Myocyte (in vitro differentiated cells): ENCODE data around the gene CHCHD5. TPM values are rescaled to one million over a fixed set of nuclear protein-coding genes. Genes with fewer than 3 reads are reported as not detected.

Experiments
- DNase-seq: peaks from one replicate; pipeline ENCODE4 v3.0.0-alpha.2; 2012; ENCODE audit warnings: low read depth
- total RNA-seq: library from RNA; depleted of rRNA; stranded (reverse); fragments of >200 nt; gene quantifications from 2 replicates; pipeline ENCODE4 v1.2.3, GENCODE V29; 2014

Gene CHCHD5
- total RNA-seq, 1 donor from 2014 or later = 21.6 TPM

DNA sequence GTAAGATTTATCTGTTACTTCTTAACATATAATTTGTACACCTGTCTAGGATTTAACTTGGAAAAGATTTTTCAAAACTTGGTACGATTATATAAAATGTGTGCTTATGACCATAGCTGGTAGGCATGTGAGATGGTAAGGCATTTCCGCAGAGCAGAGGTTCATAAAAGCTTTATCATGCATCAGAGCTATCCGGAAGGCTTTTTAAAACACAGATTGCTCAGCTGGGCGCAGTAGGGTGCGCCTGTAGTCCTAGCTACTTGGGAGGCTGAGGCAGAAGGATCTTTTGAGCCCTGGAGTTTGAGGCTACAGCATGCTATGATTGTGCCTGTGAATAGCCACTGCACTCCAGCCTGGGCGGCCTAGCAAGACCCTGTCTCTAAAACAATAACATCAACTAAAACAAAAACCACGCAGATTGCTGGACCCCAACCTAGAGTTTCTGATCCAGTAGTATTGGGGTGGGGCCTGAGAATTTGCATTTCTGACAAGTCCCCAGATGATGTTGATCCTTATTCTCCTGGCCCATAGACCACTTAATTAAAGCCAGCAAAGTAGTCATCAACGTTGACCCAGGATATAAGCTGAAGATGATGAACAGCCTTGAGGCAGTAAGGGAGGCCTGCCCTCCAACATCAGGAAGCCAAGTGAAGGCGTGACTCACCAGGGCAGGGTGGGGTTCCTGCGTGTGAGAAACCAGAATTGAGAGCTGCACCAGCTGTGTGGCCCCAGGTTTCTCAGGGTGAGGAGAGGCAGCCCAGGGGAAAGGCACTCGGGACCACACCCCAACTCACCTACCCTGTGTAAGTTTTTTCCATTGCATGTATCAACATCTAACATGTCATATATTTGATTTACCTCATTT lies 39.7 kb downstream of the CHCHD5 start:
- DNase-seq = peak; percentile 49

GRCh38 chr2:112625474-112626114 lies 41.2 kb downstream of the CHCHD5 start:
- no peak for DNase-seq

- peak; percentile 88 for DNase-seq
Observed at GRCh38 chr2:112626604-112627059, 42.2 kb downstream of the CHCHD5 start.

- peak; percentile 73 for DNase-seq
Observed at GRCh38 chr2:112627060-112628040, 42.9 kb downstream of the CHCHD5 start.

DNA sequence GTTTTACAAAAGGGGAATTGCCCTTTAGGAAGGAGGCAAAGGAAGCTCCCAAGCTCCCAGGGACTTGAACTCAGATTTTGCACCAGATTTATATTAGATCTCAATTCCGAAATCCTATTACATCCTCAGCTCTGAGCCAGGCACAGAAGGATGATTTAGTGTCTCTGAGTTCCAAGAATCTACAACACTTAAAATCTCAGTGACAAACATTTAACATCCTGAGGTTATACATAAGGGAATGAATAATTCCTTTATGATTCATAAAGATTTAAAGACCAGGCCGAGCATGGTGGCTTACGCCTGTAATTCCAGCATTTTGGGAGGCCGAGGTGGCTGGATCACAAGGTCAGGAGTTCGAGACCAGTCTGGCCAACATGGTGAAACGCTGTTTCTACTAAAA lies 44.8 kb downstream of the CHCHD5 start:
- DNase-seq = no peak

DNA sequence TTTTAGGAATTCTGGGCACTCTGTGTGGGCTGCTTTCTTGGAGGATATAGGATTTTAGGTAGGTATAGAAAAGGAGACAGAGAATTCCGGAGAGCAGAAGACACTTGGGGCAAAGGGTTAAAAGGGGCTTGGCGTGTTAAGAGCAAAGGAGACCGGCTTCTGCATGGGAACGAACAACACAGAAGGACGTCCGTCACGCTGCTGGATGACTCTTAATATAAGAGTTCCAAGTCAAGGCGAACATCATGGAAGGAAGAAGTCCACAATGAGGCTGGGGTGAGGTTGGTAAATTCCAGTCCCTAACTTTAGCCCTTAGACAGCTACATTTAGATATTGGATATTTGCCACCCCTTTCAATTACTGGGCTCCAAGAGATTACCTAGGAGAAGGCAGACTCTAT lies 45.4 kb downstream of the CHCHD5 start:
- no peak for DNase-seq

DNA sequence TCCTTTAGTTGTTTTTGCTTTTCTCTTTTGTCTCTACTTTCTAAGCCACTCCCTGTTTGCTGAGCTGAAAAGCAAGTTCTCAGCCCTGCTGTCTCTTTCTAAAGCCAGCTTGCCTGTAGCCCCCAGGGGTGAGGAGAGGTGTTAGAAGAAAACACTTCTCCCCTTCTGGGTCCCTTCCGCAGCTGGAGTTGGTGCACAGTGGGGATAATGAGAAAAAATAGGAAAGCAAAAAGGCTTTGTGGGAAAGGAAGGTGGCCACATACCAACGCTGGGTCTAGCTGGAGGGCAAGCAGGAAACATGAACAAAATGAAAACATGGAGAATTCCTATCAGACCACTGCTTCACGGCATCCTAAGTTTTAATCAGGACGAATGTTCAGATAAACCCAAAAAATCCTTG lies 45.9 kb downstream of the CHCHD5 start:
- no peak for DNase-seq

- no peak for DNase-seq
Observed at GRCh38 chr2:112633708-112634107, 49.3 kb downstream of the CHCHD5 start.

DNA sequence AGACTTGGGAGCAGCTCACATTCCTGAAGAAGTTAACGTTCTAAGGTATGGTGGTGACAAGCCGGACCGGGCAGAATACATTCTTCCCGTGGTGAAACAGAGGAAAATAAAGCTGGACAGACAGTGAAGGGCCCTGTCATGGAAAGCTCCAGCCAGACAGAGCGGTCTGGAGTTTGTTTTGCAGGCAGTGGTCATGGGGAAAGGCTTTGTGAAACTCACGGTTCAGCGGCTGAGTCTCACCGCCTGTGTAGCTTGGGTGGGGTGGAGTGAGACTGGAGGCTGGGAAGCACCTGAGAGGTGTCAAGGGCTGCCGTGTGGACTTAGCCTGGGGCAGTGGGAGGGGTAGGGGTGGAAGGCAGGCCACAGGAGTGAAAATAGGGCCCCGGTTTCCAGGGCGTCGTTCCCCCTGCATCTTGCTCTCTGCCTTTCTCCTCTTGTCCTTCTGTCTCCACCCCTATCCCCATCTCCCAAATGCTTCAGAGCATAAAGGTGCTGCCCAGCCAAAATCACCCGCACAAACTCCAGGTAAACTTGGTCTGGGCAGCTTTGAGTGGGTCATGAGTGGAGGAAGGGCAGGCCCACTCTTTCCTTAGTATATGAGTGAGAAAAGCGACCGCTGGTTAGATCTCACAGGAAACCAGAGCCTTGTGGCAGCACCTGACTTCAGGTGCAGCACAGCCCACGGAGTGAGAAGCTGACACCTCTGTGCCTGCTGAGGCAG lies 49.9 kb downstream of the CHCHD5 start:
- DNase-seq = no peak

DNA sequence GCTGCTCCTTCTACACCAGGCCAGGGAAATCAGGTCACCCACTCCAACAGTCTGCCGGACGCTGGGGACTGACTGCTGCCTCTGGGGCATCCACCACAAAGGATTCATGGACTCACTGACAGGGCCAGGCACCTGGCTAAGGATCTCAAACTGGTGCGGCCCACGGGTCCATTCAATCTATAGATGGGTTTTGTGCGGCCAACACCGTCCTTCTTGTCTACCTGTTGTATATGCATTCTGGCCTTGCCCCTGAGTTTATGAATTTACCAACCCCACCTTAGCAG lies 50.4 kb downstream of the CHCHD5 start:
- DNase-seq = no peak

- DNase-seq = no peak
Observed at GRCh38 chr2:112636605-112637288, 52.3 kb downstream of the CHCHD5 start.

DNA sequence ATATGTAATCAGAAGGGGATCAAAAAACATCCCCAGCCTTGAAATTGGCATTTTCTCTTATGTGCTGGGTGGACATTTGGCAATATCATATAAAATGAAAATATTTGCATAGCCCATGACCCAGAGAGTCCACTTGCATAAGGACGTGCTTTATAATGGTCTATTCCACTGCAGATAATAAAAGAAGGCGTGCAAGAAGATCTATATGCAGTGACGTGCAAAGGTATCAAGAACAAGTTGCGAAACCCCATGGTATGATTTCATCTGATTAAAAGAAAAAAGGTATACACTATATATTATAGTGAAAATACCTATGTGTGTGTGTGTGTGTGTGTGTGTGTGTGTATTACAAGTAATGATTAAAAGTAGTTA lies 52.9 kb downstream of the CHCHD5 start:
- DNase-seq = no peak

Other genes with a start within 250 kb of the CHCHD5 start
- 6.7 and 8.1 TPM in 2 replicates for gene RGPD8, start 151.0 kb upstream of the CHCHD5 start, total RNA-seq
- 49.0 and 79.6 TPM in 2 replicates for gene TTL, start 102.5 kb upstream of the CHCHD5 start, total RNA-seq
- gene POLR1B, start 42.1 kb upstream of the CHCHD5 start, total RNA-seq = 11.8 and 14.0 TPM in 2 replicates
- gene SLC20A1, start 61.3 kb downstream of the CHCHD5 start, total RNA-seq = 22.9 and 36.8 TPM in 2 replicates
- not detected in 2 replicates for gene NT5DC4, start 136.4 kb downstream of the CHCHD5 start, total RNA-seq
- gene CKAP2L, start 180.0 kb downstream of the CHCHD5 start, total RNA-seq = 0.05 and 2.0 TPM in 2 replicates
- gene IL1A, start 199.9 kb downstream of the CHCHD5 start, total RNA-seq = not detected in 2 replicates